IMR-90 (cell line): Measurements from ENCODE around the gene ZNF597.

Experiments
- CEBPB ChIP-seq: IDR thresholded peaks from 2 replicates; pipeline ENCODE4 v1.6.1; 2012; ENCODE audit warnings: low read depth, low read length, improper control_type of control experiment
- CTCF ChIP-seq: conservative IDR thresholded peaks from 2 replicates; pipeline ENCODE4 v1.5.1; 2012; ENCODE audit warnings: mild to moderate bottlenecking, low read depth, low read length, improper control_type of control experiment
- ELK1 ChIP-seq: fragments of 150-350 bp; IDR thresholded peaks from 2 replicates; pipeline ENCODE4 v1.6.1; 2016; ENCODE audit warnings: low read depth, mild to moderate bottlenecking, low read length, moderate library complexity, borderline replicate concordance
- FOS ChIP-seq: fragments of 150-350 bp; IDR thresholded peaks from 2 replicates; pipeline ENCODE4 v1.6.1; 2016; ENCODE audit warnings: low read depth, low read length
- MAFK ChIP-seq: IDR thresholded peaks from 2 replicates; pipeline ENCODE4 v1.6.1; 2012; ENCODE audit warnings: low read depth, low read length, improper control_type of control experiment
- MXI1 ChIP-seq: IDR thresholded peaks from 2 replicates; pipeline ENCODE4 v1.6.1; 2012; ENCODE audit warnings: low read depth, mild to moderate bottlenecking, low read length, moderate library complexity, borderline replicate concordance
- POLR2A ChIP-seq: IDR thresholded peaks from 2 replicates; pipeline ENCODE4 v1.6.1; 2012; ENCODE audit warnings: mild to moderate bottlenecking, low read depth, low read length
- RAD21 ChIP-seq: IDR thresholded peaks from 2 replicates; pipeline ENCODE4 v1.6.1; 2012; ENCODE audit warnings: low read length, improper control_type of control experiment
- RFX5 ChIP-seq: IDR thresholded peaks from 2 replicates; pipeline ENCODE4 v1.8.0; 2012; ENCODE audit warnings: low read depth, mild to moderate bottlenecking, low read length, moderate library complexity

DNA sequence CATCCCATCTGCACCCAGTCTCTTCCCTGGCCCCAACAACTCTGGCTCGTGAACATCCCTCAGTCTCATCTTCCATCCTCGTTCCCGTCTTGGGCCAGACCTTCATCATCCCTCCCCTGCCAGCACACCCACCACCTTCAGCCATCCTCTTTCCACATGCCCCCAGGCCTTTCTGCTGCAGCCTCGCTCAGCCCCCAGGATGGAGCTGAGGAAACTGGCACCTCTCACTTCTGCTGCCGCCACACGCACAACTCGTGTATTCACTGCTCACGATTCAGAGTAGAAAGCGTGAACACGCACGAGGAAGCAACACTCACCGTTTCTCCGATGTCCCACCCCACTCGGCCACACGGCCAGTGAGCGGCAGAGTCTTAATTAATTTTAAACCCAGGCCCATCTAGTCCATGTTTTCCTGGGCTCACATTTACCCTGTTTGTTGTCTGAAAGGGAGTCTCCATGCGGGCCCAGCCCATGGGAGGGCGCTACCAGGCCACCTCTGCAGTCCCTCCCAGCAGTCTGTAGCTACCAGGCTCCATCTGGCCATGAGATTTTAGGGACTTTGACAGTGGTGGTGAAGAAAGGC lies 39.4 kb upstream of the ZNF597 start:
- TF ChIP-seq CTCF (no peak), RAD21 (no peak), CEBPB (no peak), FOS (no peak), POLR2A (no peak), MAFK (no peak), ELK1 (no peak), MXI1 (no peak), RFX5 (no peak)
